ENCODE data around the gene RBMS1. TPM values are rescaled to one million over a fixed set of nuclear protein-coding genes. Genes with fewer than 3 reads are reported as not detected.
A peak's percentile ranks its signal among the peaks of the same experiment; 100 is the strongest.
"Not testable (repeated sequence)": the region's sequence is repeated elsewhere in the genome, so short reads cannot be mapped to it uniquely, and the experiment has no call there.

Gene RBMS1
- total RNA-seq, 2 donors from 2014 or later: 45.0 to 62.1 TPM

DNA sequence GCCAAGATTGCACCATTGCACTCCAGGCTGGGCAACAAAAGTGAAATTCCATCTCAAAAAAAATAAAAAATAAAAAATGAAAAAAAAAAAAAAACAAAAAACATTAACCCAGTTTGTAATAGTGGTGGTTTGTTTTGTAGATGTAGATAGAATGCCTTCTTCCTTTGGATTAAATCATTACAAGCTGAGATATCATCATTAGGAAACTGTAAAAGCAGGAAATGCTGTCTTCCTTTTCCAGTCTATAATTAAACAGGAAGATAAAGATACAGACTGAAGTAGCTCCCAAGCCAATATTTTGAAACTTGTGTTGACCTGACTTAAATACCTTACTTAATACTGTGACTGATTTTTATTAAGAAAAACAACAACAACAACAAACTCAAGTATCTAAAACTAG lies 43.1 kb downstream of the RBMS1 start:
- H3K9me3 Mint-ChIP-seq: peaks cover 3% of the 10 kb centered on the region
- H3K4me1 Mint-ChIP-seq: peaks cover 15% of the 10 kb centered on the region
- H3K27me3 Mint-ChIP-seq: no peaks in the 10 kb centered on the region
- no peak overlapping the region for H3K4me3 Mint-ChIP-seq
- no peak overlapping the region for H3K27ac Mint-ChIP-seq
- peaks cover 14% of the 10 kb centered on the region for H3K36me3 Mint-ChIP-seq (ENCODE audit: low read depth)
- ATAC-seq (replicated peaks): no peak

DNA sequence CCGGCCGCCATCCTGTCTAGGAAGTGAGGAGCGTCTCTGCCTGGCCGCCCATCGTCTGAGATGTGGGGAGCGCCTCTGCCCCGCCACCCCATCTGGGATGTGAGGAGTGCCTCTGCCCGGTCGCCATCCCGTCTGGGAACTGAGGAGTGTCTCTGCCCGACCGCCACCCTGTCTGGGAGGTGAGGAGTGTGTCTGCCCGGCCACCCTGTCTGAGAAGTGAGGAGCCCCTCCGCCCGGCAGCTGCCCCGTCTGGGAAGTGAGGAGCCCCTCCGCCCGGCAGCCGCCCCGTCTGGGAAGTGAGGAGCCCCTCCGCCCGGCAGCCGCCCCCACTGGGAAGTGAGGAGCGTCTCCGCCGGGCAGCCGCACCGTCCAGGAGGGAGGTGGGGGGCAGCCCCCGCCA lies 44.8 kb downstream of the RBMS1 start:
- H3K4me3 Mint-ChIP-seq; H3K4me1 Mint-ChIP-seq; H3K27me3 Mint-ChIP-seq; ATAC-seq (replicated peaks); H3K27ac Mint-ChIP-seq; H3K9me3 Mint-ChIP-seq: not testable (repeated sequence)
- peaks cover 14% of the 10 kb centered on the region for H3K36me3 Mint-ChIP-seq (ENCODE audit: low read depth)

DNA sequence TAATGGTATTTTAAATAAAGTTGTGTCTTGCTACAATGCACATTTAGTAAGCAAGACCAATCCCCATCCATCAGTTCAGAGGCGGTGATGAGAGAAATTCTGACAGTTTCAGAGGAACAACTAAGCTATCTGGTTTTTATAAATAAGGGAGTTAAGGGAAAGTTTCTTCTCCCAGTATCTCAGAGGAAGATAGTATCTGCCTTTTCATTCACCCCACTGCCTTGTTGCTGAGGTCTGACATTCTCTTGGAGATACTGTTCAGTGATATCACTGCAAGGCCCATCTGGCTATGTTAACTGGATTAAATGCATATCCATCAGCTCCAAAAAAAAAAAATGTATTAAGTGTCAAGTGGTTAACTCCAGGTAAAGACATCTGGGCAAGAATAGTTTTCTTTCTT lies 47.9 kb downstream of the RBMS1 start:
- peaks cover 14% of the 10 kb centered on the region for H3K36me3 Mint-ChIP-seq (ENCODE audit: low read depth)
- no peak overlapping the region for H3K4me3 Mint-ChIP-seq
- ATAC-seq (replicated peaks): no peak
- no peaks in the 10 kb centered on the region for H3K27me3 Mint-ChIP-seq
- peaks cover 10% of the 10 kb centered on the region for H3K4me1 Mint-ChIP-seq
- H3K9me3 Mint-ChIP-seq: peaks cover 8% of the 10 kb centered on the region
- H3K27ac Mint-ChIP-seq: no peak overlapping the region

DNA sequence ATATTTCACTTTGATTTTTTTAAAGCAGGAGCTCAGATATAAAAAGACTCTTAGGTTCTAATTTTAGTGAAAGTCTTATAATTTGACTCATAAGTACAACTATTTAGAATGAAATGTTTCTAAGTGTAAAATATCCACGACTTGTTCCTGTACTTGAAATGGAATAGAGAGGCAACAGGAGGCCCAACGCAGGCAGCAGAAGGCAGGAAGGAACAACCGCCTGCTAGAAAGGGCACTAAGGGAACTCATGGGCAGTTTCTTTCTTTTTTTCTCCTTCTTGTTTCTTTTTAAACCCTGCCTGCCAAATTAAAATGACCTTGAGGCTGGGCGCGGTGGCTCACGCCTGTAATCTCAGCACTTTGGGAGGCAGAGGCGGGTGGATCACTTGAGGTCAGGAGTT lies 51.0 kb downstream of the RBMS1 start:
- H3K9me3 Mint-ChIP-seq: peaks cover 12% of the 10 kb centered on the region
- no peaks in the 10 kb centered on the region for H3K27me3 Mint-ChIP-seq
- H3K4me3 Mint-ChIP-seq: no peak overlapping the region
- H3K36me3 Mint-ChIP-seq (ENCODE audit: low read depth): peaks cover 13% of the 10 kb centered on the region
- no peak overlapping the region for H3K27ac Mint-ChIP-seq
- peaks cover 12% of the 10 kb centered on the region for H3K4me1 Mint-ChIP-seq
- no peak for ATAC-seq (replicated peaks)

DNA sequence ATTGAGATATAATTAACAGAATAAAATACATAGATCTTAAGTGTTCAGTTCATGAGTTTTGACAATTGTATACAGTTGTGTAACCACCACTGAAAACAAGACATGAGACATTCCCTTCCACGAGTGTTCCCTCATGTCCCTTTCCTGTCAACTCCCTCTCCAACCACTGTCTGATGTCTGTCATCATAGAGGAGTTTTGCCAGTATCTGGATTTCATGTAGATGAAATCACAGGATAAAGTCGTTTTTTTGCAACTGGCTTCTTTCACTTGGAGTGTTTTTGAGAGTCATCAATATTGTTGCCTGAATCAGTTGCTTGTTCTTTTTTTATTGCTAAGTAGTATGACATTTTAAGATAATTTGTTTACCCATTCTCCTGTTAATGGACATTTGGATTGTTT lies 52.7 kb downstream of the RBMS1 start:
- H3K4me1 Mint-ChIP-seq: peaks cover 7% of the 10 kb centered on the region
- no peak for ATAC-seq (replicated peaks)

DNA sequence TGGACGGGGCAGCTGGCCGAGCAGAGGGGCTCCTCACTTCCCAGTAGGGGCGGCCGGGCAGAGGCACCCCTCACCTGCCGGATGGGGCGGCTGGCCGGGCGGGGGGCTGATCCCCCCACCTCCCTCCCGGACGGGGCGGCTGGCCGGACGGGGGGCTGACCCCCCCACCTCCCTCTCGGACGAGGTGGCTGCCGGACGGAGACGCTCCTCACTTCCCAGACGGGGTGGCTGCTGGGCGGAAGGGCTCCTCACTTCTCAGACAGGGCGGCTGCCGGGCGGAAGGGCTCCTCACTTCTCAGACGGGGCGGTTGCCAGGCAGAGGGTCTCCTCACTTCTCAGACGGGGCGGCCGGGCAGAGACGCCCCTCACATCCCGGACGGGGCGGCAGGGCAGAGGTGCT lies 54.6 kb downstream of the RBMS1 start:
- H3K4me1 Mint-ChIP-seq; H3K9me3 Mint-ChIP-seq; H3K36me3 Mint-ChIP-seq (ENCODE audit: low read depth); H3K27me3 Mint-ChIP-seq; H3K4me3 Mint-ChIP-seq; ATAC-seq (replicated peaks); H3K27ac Mint-ChIP-seq: not testable (repeated sequence)

More for the DNA sequence above, 52.7 kb downstream of the RBMS1 start:
- H3K27ac Mint-ChIP-seq: no peak overlapping the region
- no peaks in the 10 kb centered on the region for H3K27me3 Mint-ChIP-seq
- H3K4me3 Mint-ChIP-seq: no peak overlapping the region
- peaks cover 9% of the 10 kb centered on the region for H3K9me3 Mint-ChIP-seq
- peaks cover 7% of the 10 kb centered on the region for H3K36me3 Mint-ChIP-seq (ENCODE audit: low read depth)

DNA sequence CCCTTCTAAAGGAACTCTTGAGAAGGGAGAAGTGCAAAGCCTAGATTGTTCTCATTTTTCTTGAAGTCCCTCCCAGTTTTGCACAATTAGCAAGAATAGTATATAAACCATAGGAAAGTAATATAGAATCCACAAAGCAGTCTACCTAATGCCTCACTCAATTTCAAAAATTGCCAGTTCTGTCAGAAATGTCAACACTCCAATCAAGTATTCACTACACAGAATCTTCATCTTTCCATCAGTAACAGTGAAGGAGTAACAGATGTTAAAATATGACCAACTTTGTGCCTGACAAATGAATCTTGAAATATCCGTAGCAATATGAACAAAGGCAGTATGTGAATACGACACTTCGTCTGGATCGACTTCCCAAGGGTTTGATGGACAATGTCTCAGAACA lies 56.3 kb downstream of the RBMS1 start:
- ATAC-seq (replicated peaks): no peak
- peaks cover 4% of the 10 kb centered on the region for H3K9me3 Mint-ChIP-seq

DNA sequence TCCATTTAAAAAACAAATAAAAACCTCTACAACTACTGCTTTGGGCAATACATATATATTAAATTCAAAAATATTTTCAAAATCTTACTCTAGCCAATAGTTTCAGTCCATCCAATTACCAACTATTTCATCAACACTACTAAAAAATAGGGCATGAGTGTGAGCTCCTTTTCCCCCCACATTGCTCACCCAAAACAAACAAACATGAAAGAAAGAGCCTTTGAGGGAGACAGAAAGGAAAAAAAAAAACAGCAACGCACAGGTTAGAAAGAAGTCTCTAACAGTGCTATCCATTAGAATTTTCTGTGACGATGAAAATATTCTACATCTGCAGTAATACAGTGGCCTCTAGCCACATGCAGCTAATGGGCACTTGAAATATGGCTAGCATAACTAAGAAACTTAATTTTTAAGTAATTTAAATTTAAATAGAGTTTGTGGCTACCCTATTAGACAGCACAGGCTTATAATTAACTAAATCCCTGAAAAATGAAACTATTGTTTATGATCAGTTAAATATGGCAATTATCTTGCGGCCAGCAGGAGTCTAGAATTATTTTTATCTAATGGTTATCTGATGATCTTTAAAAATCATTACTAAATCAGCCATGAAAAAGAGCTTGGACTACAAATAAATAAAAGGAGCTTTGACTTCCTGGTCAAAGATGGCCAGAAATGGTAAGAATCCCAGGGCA lies 59.2 kb downstream of the RBMS1 start:
- Mint-ChIP-seq H3K36me3 (ENCODE audit: low read depth) (peaks cover 22% of the 10 kb centered on the region), H3K27me3 (no peaks in the 10 kb centered on the region), H3K4me1 (peaks cover 19% of the 10 kb centered on the region), H3K9me3 (peaks cover 4% of the 10 kb centered on the region), H3K4me3 (peak overlapping the region; percentile 7), H3K27ac (no peak overlapping the region)
- ATAC-seq (replicated peaks): no peak

More for the DNA sequence above, 56.3 kb downstream of the RBMS1 start:
- Mint-ChIP-seq H3K4me1 (peaks cover 11% of the 10 kb centered on the region), H3K4me3 (no peak overlapping the region), H3K36me3 (ENCODE audit: low read depth) (peaks cover 11% of the 10 kb centered on the region), H3K27ac (no peak overlapping the region), H3K27me3 (no peaks in the 10 kb centered on the region)

DNA sequence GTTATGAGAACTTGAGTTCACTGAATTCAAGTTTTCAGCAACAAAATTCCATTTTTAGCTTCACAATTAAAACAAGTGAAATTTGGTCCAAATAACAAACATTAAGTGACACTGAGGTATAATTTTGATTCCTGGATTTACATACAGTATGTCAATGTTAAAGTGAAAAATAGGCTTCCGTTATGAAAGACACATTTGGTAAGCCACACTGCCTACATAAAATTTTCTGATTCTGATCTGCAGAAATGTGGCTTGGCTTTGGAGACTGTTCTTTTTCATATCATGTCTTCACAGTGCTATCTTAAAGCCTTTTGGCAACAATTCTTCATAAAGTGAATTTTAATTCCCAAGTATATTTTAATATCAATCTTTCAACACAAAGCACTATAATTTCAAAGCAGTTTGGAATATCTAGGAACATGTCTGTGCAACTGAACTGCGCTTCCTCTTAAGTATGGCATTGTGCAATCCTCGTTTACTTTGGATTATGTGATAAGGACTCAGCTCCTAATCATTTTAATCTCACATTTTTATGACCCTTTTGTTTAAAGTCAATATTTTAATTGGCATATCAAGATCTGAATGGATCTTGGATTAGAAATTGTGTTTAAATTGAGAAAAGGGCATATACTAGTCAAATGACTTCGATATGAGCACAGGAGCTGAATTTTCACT lies 60.0 kb downstream of the RBMS1 start:
- Mint-ChIP-seq H3K4me3 (peak overlapping the region; percentile 7), H3K36me3 (ENCODE audit: low read depth) (peaks cover 22% of the 10 kb centered on the region), H3K27ac (no peak overlapping the region), H3K4me1 (peaks cover 19% of the 10 kb centered on the region), H3K9me3 (peaks cover 4% of the 10 kb centered on the region), H3K27me3 (no peaks in the 10 kb centered on the region)
- peak; percentile 81 for ATAC-seq (replicated peaks)

DNA sequence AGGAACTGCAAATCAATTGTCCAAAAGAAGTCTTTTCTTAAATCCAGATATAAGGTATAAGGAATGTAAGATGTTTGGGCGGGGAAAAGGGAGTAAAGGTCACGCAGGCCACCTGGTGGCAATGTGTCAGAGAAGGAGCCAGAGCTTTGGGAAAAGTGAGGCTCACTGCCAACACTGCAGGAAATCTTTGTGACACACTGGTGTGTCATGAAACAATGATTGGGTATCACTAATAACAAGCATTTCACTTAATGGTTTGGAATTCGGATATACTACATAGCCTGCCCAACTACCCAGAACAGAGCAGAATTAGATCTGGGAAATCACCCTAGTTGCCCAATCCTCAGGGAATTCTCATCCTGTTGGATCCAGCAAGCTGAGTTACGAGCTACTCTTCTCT lies 61.0 kb downstream of the RBMS1 start:
- no peak overlapping the region for H3K4me3 Mint-ChIP-seq
- H3K27ac Mint-ChIP-seq: no peak overlapping the region
- H3K4me1 Mint-ChIP-seq: peaks cover 27% of the 10 kb centered on the region
- no peak for ATAC-seq (replicated peaks)
- no peaks in the 10 kb centered on the region for H3K27me3 Mint-ChIP-seq
- peaks cover 29% of the 10 kb centered on the region for H3K36me3 Mint-ChIP-seq (ENCODE audit: low read depth)
- H3K9me3 Mint-ChIP-seq: peaks cover 4% of the 10 kb centered on the region

DNA sequence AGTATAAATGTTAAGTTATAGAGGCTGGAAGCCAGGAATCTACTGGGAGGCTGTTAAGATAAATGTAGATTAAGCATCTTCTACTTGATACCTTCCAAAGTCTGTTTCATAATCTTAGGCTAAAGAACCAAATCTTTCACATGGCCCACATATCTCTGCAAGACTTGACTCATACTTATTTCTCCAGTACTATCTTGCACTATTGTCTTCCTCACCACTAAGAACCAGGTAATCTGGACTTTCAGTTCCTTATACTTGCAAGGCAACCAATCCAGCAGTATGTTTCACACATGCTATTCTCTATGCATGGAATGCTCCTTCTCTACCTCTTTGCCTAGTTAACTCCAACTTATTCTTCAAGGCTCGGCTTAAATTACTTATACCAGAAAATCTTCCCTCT lies 62.2 kb downstream of the RBMS1 start:
- ATAC-seq (replicated peaks): peak; percentile 50

DNA sequence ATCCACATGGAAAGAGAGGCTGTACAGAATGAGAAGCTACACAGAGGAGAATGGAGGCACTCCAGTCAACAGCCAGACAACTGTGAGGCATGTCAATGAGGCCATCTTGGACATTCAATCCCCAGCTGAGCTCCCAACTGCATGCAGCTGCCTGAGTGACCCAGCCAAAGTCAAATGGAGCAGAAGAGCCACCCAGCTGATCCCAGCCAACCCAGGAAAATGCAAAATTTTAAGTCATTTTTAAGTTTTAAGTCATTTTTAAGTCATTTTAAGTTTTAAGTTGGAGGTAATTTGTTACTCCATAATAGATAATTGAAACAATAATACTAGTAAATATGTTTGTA lies 63.6 kb downstream of the RBMS1 start:
- ATAC-seq (replicated peaks): no peak
- H3K36me3 Mint-ChIP-seq (ENCODE audit: low read depth): peaks cover 29% of the 10 kb centered on the region
- H3K27me3 Mint-ChIP-seq: no peaks in the 10 kb centered on the region
- peaks cover 4% of the 10 kb centered on the region for H3K9me3 Mint-ChIP-seq
- no peak overlapping the region for H3K27ac Mint-ChIP-seq
- H3K4me1 Mint-ChIP-seq: peaks cover 43% of the 10 kb centered on the region
- peak overlapping the region; percentile 83 for H3K4me3 Mint-ChIP-seq

More for the DNA sequence above, 62.2 kb downstream of the RBMS1 start:
- Mint-ChIP-seq H3K27ac (no peak overlapping the region), H3K4me1 (peaks cover 33% of the 10 kb centered on the region), H3K4me3 (no peak overlapping the region), H3K36me3 (ENCODE audit: low read depth) (peaks cover 29% of the 10 kb centered on the region), H3K27me3 (no peaks in the 10 kb centered on the region), H3K9me3 (peaks cover 4% of the 10 kb centered on the region)

DNA sequence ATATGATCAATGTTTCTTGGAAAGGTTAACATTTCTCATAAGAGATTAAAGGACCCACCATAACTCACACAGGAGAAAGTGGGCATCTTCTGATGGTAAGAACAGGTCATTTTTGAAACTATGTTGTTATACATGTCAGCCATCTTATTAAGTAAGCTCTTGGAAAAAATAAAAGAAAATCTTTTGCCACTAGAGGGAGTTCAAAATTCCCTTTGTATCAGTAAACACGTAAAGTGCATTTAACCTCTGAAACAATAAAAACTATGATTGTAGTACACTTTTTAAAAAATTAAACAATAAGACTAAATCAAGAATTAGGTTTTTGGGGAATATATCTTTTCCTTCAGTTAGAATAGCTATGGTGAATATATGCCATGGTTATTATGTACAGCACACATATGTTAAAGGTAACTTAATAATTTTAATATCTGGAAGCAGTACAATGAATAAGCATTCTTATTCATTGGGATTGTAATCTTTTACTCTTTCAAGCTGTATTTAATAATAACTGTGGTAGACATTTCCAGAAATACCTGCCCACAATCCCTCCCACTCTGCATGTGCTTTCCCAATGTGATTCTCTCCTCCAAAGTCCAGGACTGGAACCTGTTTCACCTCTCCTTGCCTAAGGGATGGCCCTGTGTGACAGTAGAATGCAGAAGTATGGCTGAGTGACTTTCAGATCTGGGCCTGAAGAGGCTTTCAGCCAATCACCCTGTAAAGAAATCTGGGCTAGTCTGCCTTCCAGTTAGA lies 64.2 kb downstream of the RBMS1 start:
- Mint-ChIP-seq H3K4me1 (peaks cover 43% of the 10 kb centered on the region), H3K36me3 (ENCODE audit: low read depth) (peaks cover 29% of the 10 kb centered on the region), H3K27ac (peak overlapping the region; percentile 93), H3K27me3 (no peaks in the 10 kb centered on the region), H3K9me3 (peaks cover 4% of the 10 kb centered on the region), H3K4me3 (peak overlapping the region; percentile 83)
- ATAC-seq (replicated peaks): no peak

DNA sequence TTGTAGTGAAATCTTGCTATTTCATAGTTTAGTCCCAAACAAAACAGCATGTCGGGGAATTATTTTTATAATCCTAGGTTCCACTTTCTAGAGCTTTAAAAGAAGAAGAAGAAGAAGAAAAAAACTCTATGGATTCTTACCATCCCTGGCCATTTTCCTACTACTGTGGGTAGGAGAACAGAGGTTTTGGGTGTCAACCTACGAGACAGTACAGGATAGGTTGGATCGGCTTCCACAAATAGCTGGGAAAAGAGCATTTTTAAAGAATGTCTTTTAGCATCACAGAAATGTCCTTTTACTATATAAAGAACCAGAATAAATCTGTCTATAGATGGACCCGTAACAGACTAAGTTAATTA lies 65.2 kb downstream of the RBMS1 start:
- ATAC-seq (replicated peaks): no peak

More for the DNA sequence above, 65.2 kb downstream of the RBMS1 start:
- Mint-ChIP-seq H3K36me3 (ENCODE audit: low read depth) (peaks cover 29% of the 10 kb centered on the region), H3K4me1 (peaks cover 43% of the 10 kb centered on the region), H3K27me3 (no peaks in the 10 kb centered on the region), H3K4me3 (peak overlapping the region; percentile 83), H3K9me3 (peaks cover 4% of the 10 kb centered on the region), H3K27ac (peak overlapping the region; percentile 93)
